OCI-LY3 (cell line): ENCODE results near the gene ENTR1.

ENCODE experiments used
- H2AFZ ChIP-seq: fragments of 200-600, 300-600 bp; shearing (Covaris generic); 2 replicates; pipeline ENCODE4 v1.6.0; 2014; ENCODE audit warnings: antibody characterized with exemption, low read depth, low read length
- H3K27ac ChIP-seq: fragments of 200-600, 300-600 bp; sonication (generic); 2 replicates; pipeline ENCODE4 v1.5.1; 2014; ENCODE audit warnings: mild to moderate bottlenecking, low read length, moderate library complexity, mixed read lengths
- H3K27me3 ChIP-seq: fragments of 200-600, 300-600 bp; sonication (generic); 2 replicates; pipeline ENCODE4 v1.6.1; 2014; ENCODE audit warnings: low read depth, low read length, mixed read lengths
- H3K36me3 ChIP-seq: fragments of 200-600, 300-600 bp; sonication (generic); replicated peaks from 2 replicates; pipeline ENCODE3; 2014; ENCODE audit warnings: low read depth, low read length, mixed read lengths
- H3K4me1 ChIP-seq: fragments of 300-600, 200-600 bp; sonication (generic); 2 replicates; pipeline ENCODE4 v1.6.1; 2014; ENCODE audit warnings: low read length, mixed read lengths
- H3K4me2 ChIP-seq: fragments of 200-600, 300-600 bp; sonication (generic); 2 replicates; pipeline ENCODE4 v1.6.1; 2014; ENCODE audit warnings: low read length, mixed read lengths
- H3K4me3 ChIP-seq: fragments of 300-600, 200-600 bp; sonication (generic); 2 replicates; pipeline ENCODE4 v1.5.1; 2014; ENCODE audit warnings: antibody characterized with exemption, mild to moderate bottlenecking, low read length, moderate library complexity
- H3K79me2 ChIP-seq: fragments of 300-600, 200-600 bp; shearing (Covaris generic); 2 replicates; pipeline ENCODE4 v1.6.1; 2014; ENCODE audit warnings: mild to moderate bottlenecking, low read length, mixed read lengths
- H3K9ac ChIP-seq: fragments of 300-600, 200-600 bp; shearing (Covaris generic); 2 replicates; pipeline ENCODE4 v1.6.0; 2014; ENCODE audit warnings: mild to moderate bottlenecking, low read length, moderate library complexity
- H3K9me3 ChIP-seq: fragments of 200-600, 300-600 bp; shearing (Covaris generic); 2 replicates; pipeline ENCODE4 v1.6.1; 2014; ENCODE audit warnings: low read length, mixed read lengths; ENCODE audit not compliant: insufficient read depth
- H4K20me1 ChIP-seq: fragments of 200-600, 300-600 bp; sonication (generic); 2 replicates; pipeline ENCODE4 v1.6.1; 2016; ENCODE audit warnings: low read length, mixed read lengths; ENCODE audit not compliant: insufficient read depth
- EZH2phosphoT487 ChIP-seq: fragments of 200-600 bp; shearing (Covaris generic); IDR thresholded peaks from 2 replicates; pipeline ENCODE4 v1.6.1; 2018; ENCODE audit warnings: antibody characterized with exemption, mixed run types, low read depth
- TF ChIP-seq, protein P1 (sequence below): fragments of 200-600, 300-600 bp; sonication (generic); IDR thresholded peaks from 2 replicates; pipeline ENCODE4 v1.5.1; 2014; ENCODE audit warnings: antibody characterized with exemption, low read length, low read depth

Gene ENTR1

DNA sequence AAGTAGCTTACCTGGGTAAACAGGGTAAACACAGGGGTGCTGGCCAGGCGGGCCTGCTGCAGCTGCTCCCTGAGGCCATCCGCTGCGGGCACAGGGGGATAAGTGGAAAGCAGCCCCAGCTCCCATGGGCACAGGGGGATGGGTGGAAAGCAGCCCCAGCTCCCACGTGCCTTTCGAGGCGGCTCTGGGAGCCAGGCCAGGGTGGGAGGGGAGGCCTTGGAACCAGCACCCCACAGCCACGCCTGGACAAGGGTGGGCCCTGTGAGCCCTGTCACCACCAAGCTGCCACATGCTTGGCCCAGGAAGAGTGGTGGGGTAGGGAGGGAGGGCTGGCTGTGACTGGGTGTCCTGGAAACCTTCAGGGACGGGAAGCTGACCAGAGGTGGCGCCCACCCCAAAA is 29.1 kb downstream of the ENTR1 start:
- Histone ChIP-seq H3K4me2 (no peak overlapping the region), H3K27ac (no peak overlapping the region), H3K9ac (no peak overlapping the region), H3K4me3 (no peak overlapping the region), H3K4me1 (no peaks in the 10 kb centered on the region), H3K27me3 (no peaks in the 10 kb centered on the region), H4K20me1 (no peaks in the 10 kb centered on the region), H2AFZ (no peak overlapping the region), H3K36me3 (peaks cover 35% of the 10 kb centered on the region), H3K9me3 (no peaks in the 10 kb centered on the region), H3K79me2 (no peaks in the 10 kb centered on the region)
- TF ChIP-seq EZH2phosphoT487: no peak
- TF ChIP-seq, protein P1, sequence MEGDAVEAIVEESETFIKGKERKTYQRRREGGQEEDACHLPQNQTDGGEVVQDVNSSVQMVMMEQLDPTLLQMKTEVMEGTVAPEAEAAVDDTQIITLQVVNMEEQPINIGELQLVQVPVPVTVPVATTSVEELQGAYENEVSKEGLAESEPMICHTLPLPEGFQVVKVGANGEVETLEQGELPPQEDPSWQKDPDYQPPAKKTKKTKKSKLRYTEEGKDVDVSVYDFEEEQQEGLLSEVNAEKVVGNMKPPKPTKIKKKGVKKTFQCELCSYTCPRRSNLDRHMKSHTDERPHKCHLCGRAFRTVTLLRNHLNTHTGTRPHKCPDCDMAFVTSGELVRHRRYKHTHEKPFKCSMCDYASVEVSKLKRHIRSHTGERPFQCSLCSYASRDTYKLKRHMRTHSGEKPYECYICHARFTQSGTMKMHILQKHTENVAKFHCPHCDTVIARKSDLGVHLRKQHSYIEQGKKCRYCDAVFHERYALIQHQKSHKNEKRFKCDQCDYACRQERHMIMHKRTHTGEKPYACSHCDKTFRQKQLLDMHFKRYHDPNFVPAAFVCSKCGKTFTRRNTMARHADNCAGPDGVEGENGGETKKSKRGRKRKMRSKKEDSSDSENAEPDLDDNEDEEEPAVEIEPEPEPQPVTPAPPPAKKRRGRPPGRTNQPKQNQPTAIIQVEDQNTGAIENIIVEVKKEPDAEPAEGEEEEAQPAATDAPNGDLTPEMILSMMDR: no peak

DNA sequence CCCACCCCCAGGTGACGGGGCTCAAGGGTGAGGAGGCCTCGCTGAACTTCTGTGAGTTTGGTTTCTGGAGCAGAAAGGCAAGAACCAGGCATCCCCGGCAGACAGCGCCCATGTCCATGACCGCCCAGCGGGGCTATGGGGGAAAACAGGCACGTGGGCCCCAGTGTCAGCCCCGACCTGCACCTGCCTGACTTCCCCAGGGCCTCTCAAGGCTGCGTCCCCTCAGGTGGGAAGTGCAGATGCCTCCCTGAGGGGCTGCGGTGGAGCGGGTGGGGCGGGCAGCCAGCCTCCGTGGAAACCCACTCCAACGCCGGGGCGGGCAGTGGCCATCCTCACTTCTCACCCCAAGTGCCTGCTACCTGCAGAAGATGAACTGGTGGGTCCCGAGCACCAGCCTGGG is 30.0 kb downstream of the ENTR1 start:
- H3K4me1 ChIP-seq: no peaks in the 10 kb centered on the region
- H3K79me2 ChIP-seq: no peaks in the 10 kb centered on the region
- no peak overlapping the region for H3K4me3 ChIP-seq
- H2AFZ ChIP-seq: no peak overlapping the region
- no peak overlapping the region for H3K4me2 ChIP-seq
- no peaks in the 10 kb centered on the region for H3K9me3 ChIP-seq
- no peaks in the 10 kb centered on the region for H4K20me1 ChIP-seq
- H3K36me3 ChIP-seq: peaks cover 28% of the 10 kb centered on the region
- H3K27ac ChIP-seq: no peak overlapping the region
- H3K9ac ChIP-seq: no peak overlapping the region
- no peak for TF ChIP-seq EZH2phosphoT487
- TF ChIP-seq, protein P1: no peak
- H3K27me3 ChIP-seq: no peaks in the 10 kb centered on the region

DNA sequence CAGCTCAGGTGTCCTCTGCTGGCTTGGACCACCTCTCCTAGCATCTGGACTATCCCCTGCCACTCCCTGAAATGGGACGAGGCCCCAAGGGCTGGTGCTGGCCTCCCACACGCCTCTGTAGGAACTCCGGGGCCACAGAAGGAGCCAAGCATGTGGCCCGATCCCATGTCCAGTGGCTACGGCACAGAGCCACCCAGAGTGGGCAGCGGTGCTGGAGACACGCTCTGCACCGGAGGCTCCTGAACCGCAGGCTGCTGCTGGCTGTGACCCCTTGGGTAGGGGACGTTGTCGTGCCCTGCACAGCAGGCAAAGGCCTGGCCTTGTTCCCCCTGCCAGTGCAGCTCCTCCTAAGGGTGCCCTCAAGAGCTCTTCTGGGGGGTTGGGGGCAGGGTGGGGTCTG is 30.5 kb downstream of the ENTR1 start:
- H3K9me3 ChIP-seq: no peaks in the 10 kb centered on the region
- no peak overlapping the region for H3K27ac ChIP-seq
- H3K27me3 ChIP-seq: no peaks in the 10 kb centered on the region
- no peak overlapping the region for H2AFZ ChIP-seq
- no peak overlapping the region for H3K9ac ChIP-seq
- H3K4me3 ChIP-seq: no peak overlapping the region
- TF ChIP-seq EZH2phosphoT487: no peak
- TF ChIP-seq, protein P1: no peak
- H3K79me2 ChIP-seq: no peaks in the 10 kb centered on the region
- no peaks in the 10 kb centered on the region for H3K4me1 ChIP-seq
- no peaks in the 10 kb centered on the region for H4K20me1 ChIP-seq
- no peak overlapping the region for H3K4me2 ChIP-seq
- H3K36me3 ChIP-seq: peaks cover 24% of the 10 kb centered on the region

DNA sequence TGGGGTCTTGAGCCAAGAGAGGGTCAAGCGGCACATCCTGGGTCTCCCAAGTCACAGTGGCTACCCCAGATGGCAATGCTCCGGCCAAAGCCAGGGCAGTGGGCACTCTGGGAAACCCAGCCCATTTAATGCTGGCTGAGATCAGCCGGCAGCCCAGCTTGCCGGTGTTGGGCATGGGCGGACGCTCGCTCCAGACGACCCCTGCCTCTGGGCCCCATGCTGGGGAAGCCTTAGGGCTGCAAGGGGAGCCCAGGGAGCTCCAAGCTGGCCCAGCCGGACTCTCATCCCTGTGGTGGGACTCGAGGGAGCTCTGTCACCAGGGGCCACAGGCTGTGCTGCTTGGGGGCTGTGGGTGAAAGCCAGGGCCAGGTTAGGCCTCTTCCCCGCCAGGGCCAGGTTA is 31.0 kb downstream of the ENTR1 start:
- H3K4me2 ChIP-seq: no peak overlapping the region
- no peaks in the 10 kb centered on the region for H4K20me1 ChIP-seq
- H2AFZ ChIP-seq: no peak overlapping the region
- TF ChIP-seq, protein P1: no peak
- TF ChIP-seq EZH2phosphoT487: no peak
- H3K4me1 ChIP-seq: no peaks in the 10 kb centered on the region
- H3K4me3 ChIP-seq: no peak overlapping the region
- no peak overlapping the region for H3K27ac ChIP-seq
- H3K79me2 ChIP-seq: no peaks in the 10 kb centered on the region
- no peaks in the 10 kb centered on the region for H3K9me3 ChIP-seq
- H3K27me3 ChIP-seq: no peaks in the 10 kb centered on the region
- H3K9ac ChIP-seq: no peak overlapping the region
- H3K36me3 ChIP-seq: peaks cover 20% of the 10 kb centered on the region
